Neural progenitor cell (in vitro differentiated cells): ENCODE measurements around the gene TSHZ1.
A peak's percentile ranks its signal among the peaks of the same experiment; 100 is the strongest.

Experiments
- CTCF ChIP-seq: fragments of 200-600 bp; sonication (generic); IDR thresholded peaks from 2 replicates; pipeline ENCODE4 v1.5.1; 2017; ENCODE audit warnings: antibody characterized with exemption, mild to moderate bottlenecking
- EZH2 ChIP-seq: fragments of 200-600 bp; sonication (generic); IDR thresholded peaks from 2 replicates; pipeline ENCODE4 v1.6.1; 2017; ENCODE audit warnings: antibody characterized with exemption, mild to moderate bottlenecking, moderate library complexity

- TF ChIP-seq CTCF = no peak
- peak; percentile 14 for TF ChIP-seq EZH2
These were observed at the start of gene TSHZ1 for GRCh38 chr18:75210274-75211001.
